ENCODE data around the gene PLCD3. TPM values are rescaled to one million over a fixed set of nuclear protein-coding genes. Genes with fewer than 3 reads are reported as not detected.

The PLCD3 gene
- total and polyA plus RNA-seq, 9 of the 15 experiments (the other 6 are each of a cell fraction or from before 2014, with no cell fraction given) = 0.20 to 22.6 (median 7.5) TPM

GRCh38 chr17:45135192-45135977 is 3.1 kb upstream of the PLCD3 start, which contains the start of gene ACBD4 (continued):
- peak; percentile 66 for TF ChIP-seq BCOR (IDR thresholded peaks at IDR 0.05)
- TF ChIP-seq ZNF717 (CRISPR knock-in tag; IDR thresholded peaks at IDR 0.05) = no peak
- TF ChIP-seq ARID3A (IDR thresholded peaks at IDR 0.05; ENCODE audit: borderline replicate concordance, low read depth, low read length) = peak; percentile 92
- peak; percentile 39; the same call in 1 of the 2 replicates for TF ChIP-seq HCFC1 (IDR thresholded peaks at IDR 0.05; ENCODE audit: low read depth, low read length)
- TF ChIP-seq E2F8 (IDR thresholded peaks at IDR 0.05; ENCODE audit: low read depth, partially characterized antibody) = peak; percentile 53
- no peak for TF ChIP-seq ZBTB8A (IDR thresholded peaks at IDR 0.05; ENCODE audit: partially characterized antibody)
- 0 out of 2 replicates have a peak, but pooled peaks have one; percentile 64 for TF ChIP-seq PHF21A (IDR thresholded peaks at IDR 0.05; ENCODE audit: borderline replicate concordance, low read depth)
- peak; percentile 91 for TF ChIP-seq CBFA2T2 (conservative IDR thresholded peaks at IDR 0.05)
- no peak for TF ChIP-seq BCL6 (CRISPR knock-in tag; IDR thresholded peaks at IDR 0.05)
- TF ChIP-seq HMGXB4 (CRISPR knock-in tag; IDR thresholded peaks at IDR 0.05) = peak; percentile 74; the same call in 1 of the 2 replicates
- peak; percentile 72; the same call in 1 of the 2 replicates for TF ChIP-seq PHF8 (IDR thresholded peaks at IDR 0.05; ENCODE audit: borderline replicate concordance, low read length)
- peak; percentile 89; the same call in 1 of the 2 replicates for TF ChIP-seq MTA3 (IDR thresholded peaks at IDR 0.05; ENCODE audit: borderline replicate concordance)
- peak in 1 of 2 experiments; percentile 52; a peak in 1 of 4 replicates for TF ChIP-seq MNT (conservative IDR thresholded peaks at IDR 0.05)
- TF ChIP-seq FOXP1 (CRISPR knock-in tag; IDR thresholded peaks at IDR 0.05) = peak; percentile 82; the same call in 1 of the 2 replicates
- TF ChIP-seq MAZ (CRISPR knock-in tag; conservative IDR thresholded peaks at IDR 0.05 in 1 of 2, IDR thresholded peaks at IDR 0.05 in 1 of 2) = peak; percentile 60 to 93; a peak in 3 of 4 replicates
- peak in 1 of 2 experiments; percentile 80; a peak in 3 of 4 replicates for TF ChIP-seq RCOR1 (IDR thresholded peaks at IDR 0.05; ENCODE audit: borderline replicate concordance in 1 of 2, low read depth in 2 of 2, low read length in 2 of 2)
- no peak for TF ChIP-seq NELFE (IDR thresholded peaks at IDR 0.05; ENCODE audit: insufficient read depth, insufficient read length)
- no peak for TF ChIP-seq KAT2B (IDR thresholded peaks at IDR 0.05; ENCODE audit: low read depth, low read length)
- peak; percentile 63 for TF ChIP-seq DPF2 (IDR thresholded peaks at IDR 0.05)

Measured in K562 (cell line).